Islet of Langerhans (tissue), 1 donor: ENCODE measurements around the gene ZNF765.
"Not testable (repeated sequence)": the region's sequence is repeated elsewhere in the genome, so short reads cannot be mapped to it uniquely, and the experiment has no call there.

ENCODE experiments used
- FAIRE-seq: peaks from one replicate; lab custom pipeline; 2011; peaks lifted over from hg19 to GRCh38; lab: Jason Lieb, UNC

ZNF765 gene

DNA sequence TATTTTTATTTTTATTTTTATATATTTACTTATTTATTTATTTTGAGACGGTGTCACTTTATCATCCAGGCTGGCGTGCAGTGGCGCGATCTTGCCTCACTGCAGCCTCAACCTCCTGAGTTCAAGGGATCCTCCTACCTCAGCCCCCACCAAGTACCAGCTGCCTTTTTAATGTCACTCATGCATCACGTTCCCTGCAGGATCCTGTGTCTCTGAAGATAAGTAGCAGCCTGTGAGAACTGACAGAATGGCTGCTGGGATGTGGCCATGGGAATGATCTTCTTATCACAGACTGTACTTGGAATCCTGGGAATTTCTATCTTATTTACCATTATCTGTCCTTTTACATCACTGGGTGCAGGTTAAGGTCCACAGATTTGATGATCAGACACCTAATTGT is 27.6 kb downstream of the ZNF765 start:
- FAIRE-seq: no peak

DNA sequence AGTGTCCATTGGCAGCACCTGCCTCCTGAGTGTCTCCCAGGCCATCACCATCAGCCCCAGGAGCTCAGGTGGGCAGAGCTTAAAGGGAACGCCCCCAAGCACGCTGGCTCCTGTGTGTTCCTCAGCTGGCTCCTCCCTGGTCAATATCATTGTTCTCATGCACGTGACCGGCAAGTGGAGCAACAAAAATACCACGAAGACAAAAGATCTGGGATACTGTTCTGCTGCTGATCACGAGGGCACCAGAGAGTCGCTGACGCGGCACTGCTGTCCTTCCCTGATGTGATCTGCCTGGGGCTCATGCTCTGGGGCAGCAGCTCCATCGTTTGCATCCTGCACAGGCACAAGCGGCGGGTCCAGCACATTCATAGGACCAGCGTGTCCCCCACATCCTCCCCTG is 28.1 kb downstream of the ZNF765 start:
- FAIRE-seq: not testable (repeated sequence)

DNA sequence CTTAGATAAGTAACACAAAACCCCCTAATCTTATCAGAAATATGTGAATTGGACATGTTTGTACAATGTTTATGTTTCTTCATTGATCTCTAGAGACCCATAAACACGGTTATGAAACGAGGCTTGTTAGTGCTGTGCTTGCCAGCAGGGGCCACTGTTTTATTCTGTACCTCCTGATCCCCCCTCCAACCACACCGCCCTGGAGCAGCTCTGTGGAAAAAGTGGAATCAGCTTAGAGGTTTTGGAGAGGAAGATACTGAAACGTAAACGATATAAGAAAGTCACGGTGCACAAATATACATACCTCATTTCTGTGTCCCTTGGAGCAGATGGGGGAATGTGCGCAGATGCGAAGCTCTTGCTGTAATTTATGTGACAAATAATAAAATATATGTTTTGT is 28.7 kb downstream of the ZNF765 start:
- FAIRE-seq: peak; percentile 85

DNA sequence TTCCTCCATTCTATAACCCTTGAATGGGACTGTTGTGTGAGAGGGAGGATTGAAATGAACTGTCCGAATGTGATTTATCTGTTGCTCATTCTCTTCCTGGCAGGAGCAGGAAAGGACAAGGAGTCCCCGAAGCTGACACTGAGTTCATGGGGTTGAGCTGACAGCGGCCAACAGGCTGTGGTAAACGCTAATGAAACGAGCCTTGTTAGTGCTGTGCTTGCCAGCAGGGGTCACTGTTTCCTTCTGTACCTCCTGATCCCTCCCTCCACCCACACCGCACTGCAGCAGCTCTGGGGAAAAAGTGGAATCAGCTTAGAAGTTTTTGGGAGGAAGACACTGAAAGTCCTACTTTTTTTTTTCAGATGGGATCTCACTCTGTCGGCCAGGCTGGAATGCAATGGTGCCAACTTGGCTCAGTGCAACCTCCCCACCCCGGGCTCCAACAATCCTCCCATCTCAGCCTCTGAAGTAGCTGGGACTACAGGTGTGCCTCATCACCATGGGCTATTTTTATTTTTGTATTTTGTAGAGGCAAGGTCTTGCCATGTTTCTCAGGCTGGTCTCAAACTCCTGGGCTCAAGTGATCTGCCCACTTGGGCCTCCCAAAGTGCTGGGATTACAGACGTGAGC is 30.1 kb downstream of the ZNF765 start:
- peak; percentile 27 for FAIRE-seq

DNA sequence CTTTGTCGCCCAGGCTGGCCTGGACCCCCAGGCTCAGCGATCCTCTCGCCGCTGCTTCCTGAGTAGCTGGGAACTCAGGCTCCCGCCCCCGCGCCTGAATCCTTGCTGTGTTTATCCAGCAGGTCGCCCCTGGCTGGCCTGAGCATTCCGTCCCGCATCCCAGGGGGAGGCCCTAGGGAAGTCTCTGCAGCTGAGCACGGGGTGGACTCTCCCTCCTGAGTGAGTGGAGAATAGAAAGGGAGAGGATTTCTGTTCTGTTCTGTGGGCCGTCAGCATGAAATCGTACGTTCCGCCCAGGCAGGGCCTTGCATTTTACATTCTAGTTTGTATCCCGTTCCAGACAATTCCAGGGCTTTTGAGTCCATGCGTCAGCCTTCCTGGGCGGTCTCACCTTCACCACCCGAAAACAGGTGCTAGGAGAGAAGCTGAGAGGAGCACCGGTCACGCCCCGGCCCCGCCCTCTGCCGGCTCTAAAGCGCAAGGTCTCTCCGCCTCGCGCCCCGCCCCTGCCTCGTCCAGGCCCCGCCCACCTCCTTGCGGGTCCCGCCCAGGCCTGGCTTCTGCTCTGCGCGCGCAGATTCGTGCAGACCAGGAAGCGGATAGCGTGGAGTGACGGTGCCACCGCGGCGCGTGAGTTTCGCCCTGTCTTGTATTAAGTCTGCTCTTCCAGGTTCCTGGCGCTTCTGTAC is 36.6 kb downstream of the ZNF765 start, which contains the start of gene ZNF761:
ZNF761 (plus strand) TSS at position 586 of the 689 bp plus-strand sequence. CDS start 15,285 bp downstream, outside the sequence.
- no peak for FAIRE-seq

DNA sequence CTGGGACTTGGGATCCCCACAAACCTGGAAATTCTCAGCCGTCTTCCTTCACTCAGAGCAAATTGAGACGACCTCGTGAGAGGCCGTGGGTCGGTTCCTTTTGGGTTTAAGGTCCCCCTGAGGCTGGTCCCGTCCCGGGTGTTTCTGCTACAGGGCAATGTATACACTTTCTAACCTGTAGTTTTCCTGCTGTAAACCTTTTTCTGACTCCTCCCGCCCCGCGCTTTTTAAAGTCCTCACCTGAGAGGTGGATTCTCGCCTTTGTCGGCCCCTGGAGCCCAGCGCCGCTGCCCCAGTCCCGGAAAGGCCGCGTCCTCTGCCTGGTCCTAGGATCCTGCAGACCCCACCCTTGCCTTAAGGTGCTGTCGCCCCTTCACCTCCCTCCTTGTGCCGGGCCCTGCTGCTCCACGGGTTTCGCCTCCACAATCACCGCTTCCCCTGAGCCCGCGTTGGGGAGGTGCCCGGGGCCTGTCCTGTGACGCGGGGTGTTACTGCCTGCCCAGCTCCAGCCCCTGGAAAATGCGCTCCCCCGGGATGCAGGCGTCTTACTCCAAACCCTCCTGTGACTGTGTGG is 37.2 kb downstream of the ZNF765 start:
- FAIRE-seq: no peak

DNA sequence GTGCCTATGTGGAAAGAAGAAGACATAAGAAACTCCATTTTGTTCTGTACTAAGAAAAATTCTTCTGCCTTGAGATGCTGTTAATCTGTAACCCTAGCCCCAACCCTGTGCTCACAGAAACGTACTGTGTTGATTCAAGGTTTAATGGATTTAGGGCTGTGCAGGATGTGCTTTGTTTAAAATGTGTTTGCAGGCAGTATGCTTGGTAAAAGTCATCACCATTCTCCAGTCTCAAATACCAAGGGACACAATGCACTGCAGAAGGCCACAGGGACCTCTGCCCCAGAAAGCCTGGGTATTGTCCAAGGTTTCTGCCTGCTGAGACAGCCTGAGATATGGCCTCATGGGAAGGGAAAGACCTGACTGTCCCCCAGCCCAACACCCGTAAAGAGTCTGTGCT is 48.9 kb downstream of the ZNF765 start:
- FAIRE-seq: not testable (repeated sequence)

DNA sequence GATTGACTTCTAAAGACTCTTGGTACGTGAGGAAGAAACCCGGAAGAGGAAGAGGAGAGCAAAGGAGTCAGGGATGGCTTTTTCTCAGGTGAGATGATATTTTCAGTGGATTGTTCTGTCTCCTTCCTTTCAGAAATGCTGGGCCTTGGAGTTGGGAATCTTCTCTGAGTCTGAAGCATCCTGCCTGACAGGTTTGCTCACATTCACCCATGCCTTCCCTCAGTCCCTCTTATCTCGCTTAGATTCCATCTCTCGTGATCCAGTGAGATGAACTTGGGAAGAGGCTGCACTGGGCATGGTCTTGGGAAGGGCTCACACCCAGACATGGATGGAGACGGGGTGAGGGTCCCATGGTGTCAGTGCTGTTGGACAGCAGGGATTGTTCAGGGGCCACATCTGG is 52.2 kb downstream of the ZNF765 start:
- FAIRE-seq: not testable (repeated sequence)

DNA sequence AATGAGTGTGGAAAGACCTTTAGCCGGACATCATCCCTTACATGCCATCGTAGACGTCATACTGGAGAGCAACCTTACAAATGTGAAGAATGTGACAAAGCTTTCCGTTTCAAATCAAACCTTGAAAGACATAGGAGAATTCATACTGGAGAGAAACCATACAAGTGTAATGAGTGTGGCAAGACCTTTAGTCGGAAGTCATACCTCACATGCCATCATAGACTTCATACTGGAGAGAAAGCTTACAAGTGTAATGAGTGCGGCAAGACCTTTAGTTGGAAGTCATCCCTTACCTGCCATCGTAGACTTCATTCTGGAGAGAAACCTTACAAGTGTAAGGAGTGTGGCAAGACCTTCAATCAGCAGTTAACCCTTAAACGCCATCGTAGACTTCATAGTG is 60.9 kb downstream of the ZNF765 start:
- no peak for FAIRE-seq

DNA sequence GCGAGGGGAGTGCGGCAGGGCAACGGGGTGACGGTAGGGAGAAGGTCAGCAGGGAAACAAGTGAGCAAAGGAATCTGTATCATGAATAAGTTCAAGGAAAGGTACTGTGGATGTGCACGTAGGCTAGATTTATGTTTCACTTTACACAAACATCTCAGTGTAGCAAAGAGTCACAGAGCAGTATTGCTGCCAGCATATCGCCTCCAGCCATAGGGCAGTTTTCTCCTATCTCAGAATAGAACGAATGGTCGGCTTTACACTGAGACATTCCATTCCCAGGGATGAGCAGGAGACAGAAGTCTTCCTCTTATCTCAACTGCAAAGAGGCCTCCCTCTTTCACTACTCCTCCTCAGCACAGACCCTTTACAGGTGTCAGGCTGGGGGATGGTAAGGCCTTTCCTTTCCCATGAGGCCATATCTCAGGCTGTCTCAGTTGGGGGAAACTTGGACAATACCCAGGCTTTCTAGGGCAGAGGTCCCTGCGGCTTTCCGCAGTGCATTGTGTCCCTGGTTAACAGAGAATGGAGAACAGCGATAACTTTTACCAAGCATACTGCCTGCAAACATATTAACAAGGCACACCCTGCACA is 65.3 kb downstream of the ZNF765 start:
- FAIRE-seq: not testable (repeated sequence)

DNA sequence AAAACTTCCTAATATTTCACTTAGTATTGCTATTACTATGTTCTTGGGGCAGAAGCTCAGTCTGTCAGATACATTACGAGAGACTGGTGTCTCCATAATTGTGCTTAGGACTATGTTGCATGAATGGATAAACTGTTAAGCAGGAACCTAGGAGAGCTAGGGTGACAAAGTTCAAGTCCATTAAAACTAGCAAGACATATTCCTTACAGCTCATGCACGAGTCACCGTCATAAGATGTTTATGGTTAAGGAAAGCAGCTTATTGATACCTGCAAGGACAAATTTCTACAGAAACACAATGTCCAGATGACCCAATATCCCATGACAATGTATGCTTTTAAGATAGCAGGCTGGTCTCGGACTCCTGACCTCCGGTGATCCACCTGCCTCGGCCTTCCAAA is 66.9 kb downstream of the ZNF765 start:
- FAIRE-seq: no peak

DNA sequence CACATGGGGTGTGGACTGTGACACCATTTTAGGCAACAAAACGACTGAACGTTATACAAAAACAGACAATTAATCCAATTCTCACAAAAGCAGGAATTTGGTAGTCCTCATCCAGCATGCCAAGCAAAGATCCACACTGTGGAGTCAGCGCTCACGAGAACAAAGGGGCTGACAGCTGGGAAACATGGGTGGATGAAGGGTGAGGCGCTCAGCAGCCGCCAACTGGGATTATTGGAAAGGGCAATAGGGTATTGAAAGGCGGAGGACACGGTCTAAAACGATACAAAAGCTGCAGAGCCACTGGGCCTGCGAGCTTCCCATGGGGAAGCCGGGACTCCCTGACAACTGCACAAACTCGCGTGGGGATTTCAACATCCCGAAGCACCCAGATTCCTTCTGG is 67.9 kb downstream of the ZNF765 start:
- FAIRE-seq: no peak

DNA sequence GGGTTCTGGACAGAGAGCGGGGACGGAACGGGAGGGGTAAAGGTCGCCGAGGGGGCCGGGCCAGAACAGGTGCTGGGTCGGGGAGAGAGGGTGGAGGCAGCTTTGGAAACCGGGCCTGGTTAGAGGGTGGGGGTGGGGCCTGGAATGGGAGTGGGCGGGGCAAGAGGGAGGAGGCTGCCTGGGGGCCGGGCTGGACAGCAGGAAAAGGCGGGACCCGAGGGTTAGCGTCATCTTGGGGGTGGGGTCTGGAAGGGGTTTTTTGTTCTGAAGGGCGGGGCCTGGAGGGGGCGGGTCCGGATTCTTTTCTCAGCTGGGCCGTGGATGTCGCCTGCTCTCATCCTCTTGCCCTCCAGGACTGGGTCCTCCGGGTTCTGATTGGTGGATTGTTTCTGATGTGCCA is 68.3 kb downstream of the ZNF765 start:
- FAIRE-seq: no peak

DNA sequence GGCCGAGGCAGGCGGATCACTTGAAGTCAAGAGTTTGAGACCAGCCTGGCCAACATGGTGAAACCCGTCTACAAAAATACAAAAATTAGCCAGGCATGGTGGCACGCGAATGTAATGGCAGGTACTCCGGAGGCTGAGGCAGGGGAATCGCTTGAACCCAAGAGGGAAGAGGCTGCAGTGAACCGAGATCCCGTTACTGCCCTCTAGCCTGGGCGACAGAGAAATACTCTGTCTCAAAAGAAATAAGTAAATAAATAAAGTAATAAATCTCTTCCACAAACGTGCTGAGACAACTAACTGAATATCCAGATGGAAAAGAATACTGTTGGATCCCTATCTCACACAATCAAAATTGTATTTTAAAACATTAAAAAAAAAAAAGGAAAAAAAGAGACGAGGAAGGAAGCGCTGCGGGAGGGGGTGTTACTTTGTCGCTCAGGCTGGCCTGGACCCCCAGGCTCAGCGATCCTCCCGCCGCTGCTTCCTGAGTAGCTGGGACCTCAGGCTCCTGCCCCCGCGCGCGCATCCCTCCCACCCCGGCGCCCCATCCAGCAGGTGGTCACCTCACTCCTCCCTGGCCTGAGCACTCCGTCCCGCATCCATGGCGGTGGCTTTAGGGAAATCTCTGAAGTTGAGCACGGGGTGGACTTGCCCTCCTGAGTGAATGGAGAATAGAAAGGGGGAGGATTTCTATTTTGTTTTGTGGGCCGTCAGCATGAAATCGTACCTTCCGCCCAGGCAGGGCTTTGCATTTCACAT is 72.0 kb downstream of the ZNF765 start:
- no peak for FAIRE-seq

DNA sequence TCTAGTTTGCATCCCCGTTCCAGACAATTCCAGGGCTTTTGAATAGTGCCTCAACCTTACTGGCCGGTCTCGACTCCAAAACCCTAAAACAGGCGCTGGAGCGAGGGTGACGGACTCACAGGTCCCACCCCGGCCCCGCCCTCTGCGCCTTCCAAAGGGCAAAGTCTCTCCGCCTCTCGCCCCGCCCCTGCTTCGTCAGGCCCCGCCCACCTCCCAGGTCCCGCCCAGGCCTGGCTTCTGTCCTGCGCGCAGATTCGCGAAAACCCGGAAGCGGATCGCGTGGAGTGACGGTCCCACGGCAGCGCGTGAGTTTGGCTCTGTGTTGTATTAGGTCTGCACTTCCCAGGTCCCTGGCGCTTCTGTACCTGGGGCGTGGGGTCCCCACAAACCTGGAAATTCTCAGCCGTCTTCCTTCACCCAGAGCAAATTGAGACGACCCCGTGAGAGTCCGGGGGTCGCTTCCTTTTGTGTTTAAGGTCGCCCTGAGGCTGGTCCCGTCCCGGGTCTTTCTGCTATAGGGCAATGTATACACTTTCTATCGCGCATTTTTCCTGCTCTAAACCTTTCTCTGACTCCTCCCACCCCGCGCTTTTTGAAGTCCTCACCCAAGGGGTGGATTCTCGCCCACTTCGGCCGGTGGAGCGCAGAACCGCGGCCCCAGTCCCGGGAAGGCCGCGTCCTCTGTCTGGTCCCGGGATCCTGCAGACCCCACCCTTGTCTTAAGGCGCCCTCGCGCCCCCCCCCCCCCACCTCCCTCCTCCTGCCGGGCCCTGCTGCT is 72.7 kb downstream of the ZNF765 start, which contains the start of gene ZNF813:
ZNF813 (plus strand) TSS at position 249 of the 778 bp plus-strand sequence. CDS start 16,090 bp downstream, outside the sequence.
- no peak for FAIRE-seq

DNA sequence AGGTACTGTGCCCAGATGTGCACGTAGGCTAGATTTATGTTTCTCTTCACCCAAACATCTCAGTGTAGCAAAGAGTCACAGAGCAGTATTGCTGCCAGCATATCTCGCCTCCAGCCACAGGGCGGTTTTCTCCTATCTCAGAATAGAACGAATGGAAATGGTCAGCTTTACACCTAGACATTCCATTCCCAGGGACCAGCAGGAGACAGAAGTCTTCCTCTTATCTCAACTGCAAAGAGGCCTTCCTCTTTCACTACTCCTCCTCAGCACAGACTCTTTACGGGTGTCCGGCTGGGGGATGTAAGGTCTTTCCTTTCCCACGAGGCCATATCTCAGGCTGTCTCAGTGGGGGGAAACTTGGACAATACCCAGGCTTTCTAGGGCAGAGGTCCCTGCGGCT is 73.7 kb downstream of the ZNF765 start:
- FAIRE-seq: not testable (repeated sequence)

DNA sequence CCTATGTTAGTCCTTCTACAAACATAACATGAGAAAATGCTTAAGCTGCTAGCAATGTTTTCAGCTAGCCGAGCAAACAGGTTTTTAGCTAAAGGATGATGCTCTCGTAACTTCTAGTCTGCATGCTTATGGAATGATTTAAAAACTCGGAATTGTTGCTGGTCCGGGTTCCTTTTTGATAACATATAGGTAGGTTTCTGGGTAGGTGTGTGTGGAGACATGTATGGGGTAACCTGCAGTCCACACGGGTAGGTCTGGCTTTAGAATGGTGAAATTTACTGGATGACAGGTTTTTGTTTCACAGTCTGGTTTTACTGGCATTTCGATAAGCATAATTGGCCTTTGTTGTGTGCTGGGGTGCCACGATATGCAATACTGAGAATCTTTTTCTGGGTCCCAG is 77.0 kb downstream of the ZNF765 start:
- FAIRE-seq: no peak

DNA sequence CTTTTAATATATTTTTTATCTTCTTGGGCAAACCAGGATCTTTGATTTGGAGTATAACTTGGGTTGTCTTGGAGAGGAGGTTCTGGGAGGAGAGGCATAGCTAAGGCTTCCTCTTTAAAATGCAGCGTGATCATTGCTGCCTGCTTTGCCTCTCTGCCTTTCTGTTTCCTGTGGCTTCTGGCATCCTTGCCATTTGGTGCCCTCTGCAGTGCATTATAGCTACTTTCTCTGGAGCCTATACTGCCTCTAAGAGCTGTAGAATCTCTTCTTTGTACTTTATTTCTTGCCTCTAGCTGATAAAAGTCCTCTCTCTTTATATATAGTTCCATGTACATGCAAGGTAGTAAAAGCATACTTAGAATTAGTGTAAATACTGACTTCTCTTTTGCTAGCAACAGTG is 79.9 kb downstream of the ZNF765 start:
- FAIRE-seq: not testable (repeated sequence)

DNA sequence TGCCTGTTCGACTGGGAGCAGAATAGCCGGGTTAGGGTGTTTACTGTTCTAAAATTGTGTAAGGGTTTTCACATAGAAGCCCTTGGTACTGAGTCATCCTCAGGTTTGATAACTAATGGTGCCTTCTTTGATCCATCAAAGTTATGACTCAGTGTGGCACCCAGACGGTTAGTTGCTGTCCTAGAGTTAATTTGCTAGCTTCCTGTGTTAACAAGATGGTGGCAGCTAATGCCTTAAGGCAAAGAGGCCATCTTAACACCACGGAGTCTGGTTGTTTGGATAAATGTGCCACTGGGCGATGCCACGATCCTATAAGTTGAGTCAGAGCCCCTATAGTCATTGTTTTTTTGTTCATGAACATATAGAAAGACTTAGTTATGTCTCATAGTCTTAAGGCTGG is 80.5 kb downstream of the ZNF765 start:
- FAIRE-seq: not testable (repeated sequence)
